A673 (cell line): ENCODE data around the gene FAM13A.

Source experiments
- EZH2 ChIP-seq: fragments of 200-600 bp; sonication (generic); IDR thresholded peaks from 2 replicates; pipeline ENCODE4 v1.6.1; 2017; ENCODE audit warnings: borderline replicate concordance, low read depth, mild to moderate bottlenecking, mixed read lengths, antibody characterized with exemption, low read length; ENCODE audit not compliant: poor library complexity, severe bottlenecking
- TF ChIP-seq, protein P1 (sequence below): fragments of 300-800, 200-600 bp; sonication (generic); conservative IDR thresholded peaks from 2 replicates; pipeline ENCODE4 v1.5.1; 2017; ENCODE audit warnings: low read depth, mild to moderate bottlenecking, antibody characterized with exemption, low read length, moderate library complexity, mixed read lengths

- no peak for TF ChIP-seq EZH2
- TF ChIP-seq, protein P1, sequence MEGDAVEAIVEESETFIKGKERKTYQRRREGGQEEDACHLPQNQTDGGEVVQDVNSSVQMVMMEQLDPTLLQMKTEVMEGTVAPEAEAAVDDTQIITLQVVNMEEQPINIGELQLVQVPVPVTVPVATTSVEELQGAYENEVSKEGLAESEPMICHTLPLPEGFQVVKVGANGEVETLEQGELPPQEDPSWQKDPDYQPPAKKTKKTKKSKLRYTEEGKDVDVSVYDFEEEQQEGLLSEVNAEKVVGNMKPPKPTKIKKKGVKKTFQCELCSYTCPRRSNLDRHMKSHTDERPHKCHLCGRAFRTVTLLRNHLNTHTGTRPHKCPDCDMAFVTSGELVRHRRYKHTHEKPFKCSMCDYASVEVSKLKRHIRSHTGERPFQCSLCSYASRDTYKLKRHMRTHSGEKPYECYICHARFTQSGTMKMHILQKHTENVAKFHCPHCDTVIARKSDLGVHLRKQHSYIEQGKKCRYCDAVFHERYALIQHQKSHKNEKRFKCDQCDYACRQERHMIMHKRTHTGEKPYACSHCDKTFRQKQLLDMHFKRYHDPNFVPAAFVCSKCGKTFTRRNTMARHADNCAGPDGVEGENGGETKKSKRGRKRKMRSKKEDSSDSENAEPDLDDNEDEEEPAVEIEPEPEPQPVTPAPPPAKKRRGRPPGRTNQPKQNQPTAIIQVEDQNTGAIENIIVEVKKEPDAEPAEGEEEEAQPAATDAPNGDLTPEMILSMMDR, result no peak
These were observed 235.5 kb downstream of the FAM13A start for GRCh38 chr4:88821522-88821921.
